ENCODE data around the gene NXF3.

The NXF3 gene

GRCh38 chrX:103063191-103063845, 29.6 kb downstream of the NXF3 start (continued):
- TF ChIP-seq TSHZ2 (CRISPR knock-in tag; IDR thresholded peaks at IDR 0.05) = no peak
- TF ChIP-seq ISL1 (CRISPR knock-in tag; IDR thresholded peaks at IDR 0.05) = no peak
- no peak for TF ChIP-seq BACH2 (CRISPR knock-in tag; IDR thresholded peaks at IDR 0.05; ENCODE audit: borderline replicate concordance)
- no peak for TF ChIP-seq ESRRG (CRISPR knock-in tag; IDR thresholded peaks at IDR 0.05)

- ATAC-seq = no peak
- TF ChIP-seq BACH2 (CRISPR knock-in tag; IDR thresholded peaks at IDR 0.05; ENCODE audit: borderline replicate concordance) (no peak), ZNF8 (CRISPR knock-in tag; IDR thresholded peaks at IDR 0.05) (no peak), ZFP3 (CRISPR knock-in tag; IDR thresholded peaks at IDR 0.05) (no peak), PPARA (CRISPR knock-in tag; IDR thresholded peaks at IDR 0.05; ENCODE audit: borderline replicate concordance) (no peak), POU6F1 (CRISPR knock-in tag; IDR thresholded peaks at IDR 0.05; ENCODE audit: borderline replicate concordance, low read depth) (no peak), TOX (CRISPR knock-in tag; IDR thresholded peaks at IDR 0.05; ENCODE audit: borderline replicate concordance) (no peak), ZNF565 (CRISPR knock-in tag; conservative IDR thresholded peaks at IDR 0.05; ENCODE audit: low read depth) (no peak), ZC3H10 (CRISPR knock-in tag; IDR thresholded peaks at IDR 0.05) (no peak), TCF4 (CRISPR knock-in tag; IDR thresholded peaks at IDR 0.05; ENCODE audit: borderline replicate concordance) (no peak), OSR1 (CRISPR knock-in tag; IDR thresholded peaks at IDR 0.05) (no peak), ZNF70 (CRISPR knock-in tag; IDR thresholded peaks at IDR 0.05) (no peak), GLIS3 (CRISPR knock-in tag; IDR thresholded peaks at IDR 0.05) (no peak), ARNTL (CRISPR knock-in tag; IDR thresholded peaks at IDR 0.05; ENCODE audit: borderline replicate concordance, low read depth) (no peak), CSRNP3 (CRISPR knock-in tag; IDR thresholded peaks at IDR 0.05) (no peak)
Observed at GRCh38 chrX:103061486-103061885, 31.5 kb downstream of the NXF3 start.

GRCh38 chrX:103056902-103057301, 36.0 kb downstream of the NXF3 start:
- no peak for ATAC-seq
- TF ChIP-seq ZFP30 (CRISPR knock-in tag; IDR thresholded peaks at IDR 0.05) (no peak), POU6F1 (CRISPR knock-in tag; IDR thresholded peaks at IDR 0.05; ENCODE audit: borderline replicate concordance, low read depth) (no peak), CSDC2 (CRISPR knock-in tag; IDR thresholded peaks at IDR 0.05) (no peak), TSHZ2 (CRISPR knock-in tag; IDR thresholded peaks at IDR 0.05) (no peak), ISL1 (CRISPR knock-in tag; IDR thresholded peaks at IDR 0.05) (no peak), ARNTL (CRISPR knock-in tag; IDR thresholded peaks at IDR 0.05; ENCODE audit: borderline replicate concordance, low read depth) (no peak), ZFP3 (CRISPR knock-in tag; IDR thresholded peaks at IDR 0.05) (no peak), ZNF565 (CRISPR knock-in tag; conservative IDR thresholded peaks at IDR 0.05; ENCODE audit: low read depth) (no peak), SNAI2 (CRISPR knock-in tag; IDR thresholded peaks at IDR 0.05) (no peak), OSR1 (CRISPR knock-in tag; IDR thresholded peaks at IDR 0.05) (no peak), ZNF8 (CRISPR knock-in tag; IDR thresholded peaks at IDR 0.05) (no peak), TOX (CRISPR knock-in tag; IDR thresholded peaks at IDR 0.05; ENCODE audit: borderline replicate concordance) (no peak), TCF4 (CRISPR knock-in tag; IDR thresholded peaks at IDR 0.05; ENCODE audit: borderline replicate concordance) (no peak), PPARA (CRISPR knock-in tag; IDR thresholded peaks at IDR 0.05; ENCODE audit: borderline replicate concordance) (no peak)
